Keratinocyte (primary cell): ENCODE results near the gene LAMA3.

Experiments used
- CTCF ChIP-seq, 3 experiments: IDR thresholded peaks in 1 of 3; conservative IDR thresholded peaks in 1 of 3; optimal IDR thresholded peaks in 1 of 3; 2 replicates in 2 of 3; 3 replicates in 1 of 3; pipeline versions ENCODE3 to v1.5.1; 2011; ENCODE audit warnings: low read length in 3 of 3, mild to moderate bottlenecking in 3 of 3, moderate library complexity in 2 of 3, control low read depth in 1 of 3, inconsistent platforms in 1 of 3; ENCODE audit not compliant: insufficient read depth in 2 of 3; ENCODE audit errors: extremely low read depth in 1 of 3
- EZH2 ChIP-seq: IDR thresholded peaks from one replicate; pipeline ENCODE4 v1.6.1; 2012; ENCODE audit warnings: inconsistent platforms, mild to moderate bottlenecking, low read length, moderate library complexity

DNA sequence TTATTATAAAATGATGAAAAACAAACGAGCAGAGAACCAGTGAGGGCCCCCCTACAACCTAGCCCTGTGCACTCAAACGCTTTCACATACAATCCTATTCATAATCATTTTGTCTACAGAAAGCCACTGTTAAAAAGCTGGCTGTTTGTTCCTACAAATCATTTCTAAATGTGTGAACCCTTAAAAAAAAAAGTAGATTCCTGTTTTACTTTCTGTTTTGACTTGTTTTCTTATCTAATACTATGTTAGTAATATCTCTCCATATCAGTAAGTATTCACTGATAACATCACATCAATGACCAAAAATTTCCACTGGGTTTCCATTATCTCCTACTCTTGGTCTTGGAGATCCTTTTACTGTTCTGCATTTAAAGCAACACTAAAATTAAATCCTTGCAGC is 196.5 kb downstream of the LAMA3 start:
- no peak for TF ChIP-seq CTCF (optimal IDR thresholded peaks at IDR 0.05 in 1 of 3, IDR thresholded peaks at IDR 0.05 in 1 of 3, conservative IDR thresholded peaks at IDR 0.05 in 1 of 3; ENCODE audit: extremely low read depth in 1 of 3, insufficient read depth in 2 of 3, low read length in 3 of 3)
- TF ChIP-seq EZH2: no peak
